T-helper 2 cell (primary cell): ENCODE data around the gene MAN1C1.

ENCODE experiments used
- DNase-seq, 5 experiments: peaks; one replicate each; pipeline versions ENCODE4 v3.0.0 to v3.0.0-alpha.2; 2012 to 2022

Gene MAN1C1

GRCh38 chr1:25766721-25767436 is 150.3 kb downstream of the MAN1C1 start:
- DNase-seq: no peak

- DNase-seq: no peak
Measured at GRCh38 chr1:25767437-25767770, 150.8 kb downstream of the MAN1C1 start.

- DNase-seq: no peak
Measured at GRCh38 chr1:25768999-25769398, 152.4 kb downstream of the MAN1C1 start.

GRCh38 chr1:25769625-25770383 is 153.2 kb downstream of the MAN1C1 start:
- DNase-seq: no peak

- no peak for DNase-seq
Measured at GRCh38 chr1:25770541-25771220, 154.1 kb downstream of the MAN1C1 start.

GRCh38 chr1:25771221-25772114 is 154.9 kb downstream of the MAN1C1 start:
- DNase-seq: peak in 1 of 5 experiments; percentile 11

GRCh38 chr1:25772164-25772563 is 155.6 kb downstream of the MAN1C1 start:
- DNase-seq: no peak

- no peak for DNase-seq
Measured at GRCh38 chr1:25772692-25773245, 156.2 kb downstream of the MAN1C1 start.

- no peak for DNase-seq
Measured at GRCh38 chr1:25773441-25774125, 157.0 kb downstream of the MAN1C1 start.

GRCh38 chr1:25774206-25774803 is 157.7 kb downstream of the MAN1C1 start:
- DNase-seq: no peak

GRCh38 chr1:25774921-25775771 is 158.6 kb downstream of the MAN1C1 start:
- DNase-seq: peak; percentile 23 to 94 (median 75)

GRCh38 chr1:25779388-25779787 is 162.8 kb downstream of the MAN1C1 start:
- no peak for DNase-seq

- DNase-seq: no peak
Measured at GRCh38 chr1:25779894-25780293, 163.3 kb downstream of the MAN1C1 start.

GRCh38 chr1:25780318-25781129 is 163.9 kb downstream of the MAN1C1 start:
- DNase-seq: no peak

- no peak for DNase-seq
Measured at GRCh38 chr1:25781130-25781433, 164.5 kb downstream of the MAN1C1 start.

GRCh38 chr1:25782608-25783201 is 166.1 kb downstream of the MAN1C1 start:
- no peak for DNase-seq

GRCh38 chr1:25784575-25785051 is 168.0 kb downstream of the MAN1C1 start:
- no peak for DNase-seq

GRCh38 chr1:25785333-25786067 is 168.9 kb downstream of the MAN1C1 start:
- DNase-seq: no peak
